HG02885 (cell line): ENCODE data around the gene CCDC127.

Experiments used
- ATAC-seq: cut with Tn5 transposase; IDR thresholded peaks from one replicate; pipeline ENCODE4 v1.9.1; 2021; ENCODE audit warnings: mild to moderate bottlenecking; ENCODE audit not compliant: unreplicated experiment, poor library complexity

Gene CCDC127

DNA sequence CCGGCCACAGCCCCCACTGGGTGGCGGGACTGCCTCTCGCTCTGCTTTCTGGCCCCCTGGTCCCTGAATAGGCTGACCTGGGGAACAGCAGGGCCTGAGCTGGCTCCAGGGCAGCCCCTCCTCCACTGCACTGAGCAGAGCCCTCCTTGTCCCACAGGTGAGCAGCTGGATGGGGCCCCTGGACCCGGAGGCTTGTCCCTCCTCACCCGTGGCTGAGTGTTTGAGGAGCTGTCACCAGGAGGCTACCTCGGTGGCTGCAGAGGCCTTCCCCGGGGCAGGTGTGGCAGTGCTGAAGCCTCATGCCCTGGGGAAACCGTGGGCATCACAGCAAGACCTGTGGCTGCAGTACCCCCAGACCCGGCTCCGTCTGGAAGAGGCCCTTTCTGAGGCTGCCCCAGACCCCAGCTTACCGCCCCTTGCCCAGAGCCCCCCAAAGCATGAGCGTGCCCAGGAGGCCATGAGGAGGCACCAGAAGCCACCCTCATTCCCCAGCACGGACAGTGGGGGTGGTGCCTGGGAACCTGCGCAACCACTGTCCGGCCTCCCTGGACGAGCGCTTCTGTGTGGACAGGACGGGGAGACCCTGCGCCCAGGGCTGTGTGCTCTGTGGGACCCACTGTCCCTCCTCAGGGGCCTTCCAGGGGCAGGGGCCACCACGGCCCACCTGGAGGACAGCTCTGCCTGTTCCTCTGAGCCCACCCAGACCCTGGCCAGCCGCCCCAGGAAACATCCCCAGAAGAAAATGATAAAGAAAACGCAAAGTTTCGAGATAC, 55.2 kb downstream of the CCDC127 start:
- no peak for ATAC-seq

DNA sequence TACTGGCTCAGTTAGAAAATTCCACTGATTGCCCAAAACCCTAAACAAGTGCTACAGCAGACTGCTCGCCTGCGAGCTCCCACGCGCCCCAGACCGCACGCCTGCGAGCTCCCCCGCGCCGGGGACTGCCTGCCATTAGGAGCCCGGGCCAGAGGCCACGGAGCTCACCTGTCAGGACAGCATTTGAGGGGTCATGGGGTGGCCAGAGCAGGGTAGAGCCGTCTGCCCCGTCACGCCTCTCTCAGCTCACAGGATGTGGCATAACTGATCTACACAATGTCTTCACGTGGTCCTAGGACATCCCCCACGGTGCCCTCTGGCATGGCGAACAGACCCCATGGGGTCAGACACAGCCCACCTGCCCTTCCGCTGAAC, 55.8 kb downstream of the CCDC127 start:
- no peak for ATAC-seq

DNA sequence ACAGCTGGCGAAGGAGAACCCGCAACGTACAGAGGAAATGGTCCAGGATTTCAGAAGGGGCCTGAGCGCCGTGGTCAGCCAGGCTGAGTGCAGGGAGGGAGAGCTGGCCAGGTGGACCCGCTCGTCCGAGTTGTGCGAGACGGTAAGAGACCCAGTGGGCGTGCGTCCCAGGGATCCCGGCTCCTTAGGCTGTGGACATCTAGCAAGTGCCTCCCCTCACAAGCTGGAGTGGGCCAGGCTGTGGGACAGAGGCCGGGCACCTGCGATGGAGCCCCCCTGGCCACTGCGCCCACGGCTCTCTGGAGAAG, 56.2 kb downstream of the CCDC127 start:
- no peak for ATAC-seq

DNA sequence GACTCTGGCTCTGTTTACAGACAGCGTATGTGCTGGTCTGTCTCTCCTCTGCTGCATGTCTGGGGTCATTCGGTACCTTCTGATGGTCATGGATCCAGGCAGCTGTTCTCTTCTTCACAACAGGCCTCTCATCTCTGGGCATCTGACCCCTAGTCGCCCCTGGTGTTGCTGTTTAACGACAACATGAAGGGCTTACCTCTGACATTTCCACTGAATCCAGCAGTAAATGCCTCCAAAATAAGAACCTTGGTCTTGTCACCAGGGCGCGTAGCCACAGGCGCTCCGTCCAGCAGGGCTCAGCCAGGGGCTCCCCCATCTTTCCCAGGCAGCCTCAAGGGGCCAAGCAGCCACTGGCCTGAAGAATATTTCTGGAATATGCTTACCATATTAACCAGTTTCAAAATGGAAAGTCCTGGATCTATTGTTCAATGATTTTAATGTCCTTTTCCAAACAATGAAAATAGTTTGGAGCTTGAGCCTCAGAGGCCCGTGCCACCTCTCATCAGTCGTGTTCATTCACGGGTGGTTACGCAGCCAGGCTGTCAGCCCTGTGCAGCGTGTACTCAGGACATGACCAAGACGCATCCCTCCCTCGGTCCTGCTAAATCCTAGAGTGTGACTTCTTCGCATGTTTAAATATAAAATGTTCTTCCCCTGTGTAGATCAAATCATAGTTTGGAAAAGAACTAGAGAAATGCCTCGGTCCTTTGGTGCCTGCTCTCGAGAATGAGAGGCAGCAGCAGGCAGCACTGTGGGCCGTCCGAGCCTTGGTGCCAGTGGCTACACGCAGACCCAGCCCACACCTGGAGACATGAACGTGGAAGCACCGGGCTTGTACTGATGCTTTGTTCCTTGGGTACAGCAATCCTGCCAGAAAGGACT, 56.8 kb downstream of the CCDC127 start:
- no peak for ATAC-seq

DNA sequence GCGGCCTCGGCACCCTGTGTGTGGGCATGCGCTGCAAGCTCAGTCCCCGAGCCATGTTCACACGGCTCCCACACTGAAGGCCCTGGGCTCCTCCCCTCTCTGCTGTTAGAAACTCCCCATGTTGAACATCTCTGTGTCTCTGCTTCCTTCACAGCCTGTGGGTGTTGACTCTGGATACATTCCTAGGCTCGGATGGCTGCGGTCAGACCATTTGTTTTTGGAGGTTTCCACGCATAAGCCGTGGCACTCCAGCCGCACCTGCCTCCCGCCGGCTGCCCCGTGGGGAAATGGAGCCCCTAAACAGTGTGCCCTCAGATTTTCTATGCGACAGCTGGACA, 57.8 kb downstream of the CCDC127 start:
- no peak for ATAC-seq

DNA sequence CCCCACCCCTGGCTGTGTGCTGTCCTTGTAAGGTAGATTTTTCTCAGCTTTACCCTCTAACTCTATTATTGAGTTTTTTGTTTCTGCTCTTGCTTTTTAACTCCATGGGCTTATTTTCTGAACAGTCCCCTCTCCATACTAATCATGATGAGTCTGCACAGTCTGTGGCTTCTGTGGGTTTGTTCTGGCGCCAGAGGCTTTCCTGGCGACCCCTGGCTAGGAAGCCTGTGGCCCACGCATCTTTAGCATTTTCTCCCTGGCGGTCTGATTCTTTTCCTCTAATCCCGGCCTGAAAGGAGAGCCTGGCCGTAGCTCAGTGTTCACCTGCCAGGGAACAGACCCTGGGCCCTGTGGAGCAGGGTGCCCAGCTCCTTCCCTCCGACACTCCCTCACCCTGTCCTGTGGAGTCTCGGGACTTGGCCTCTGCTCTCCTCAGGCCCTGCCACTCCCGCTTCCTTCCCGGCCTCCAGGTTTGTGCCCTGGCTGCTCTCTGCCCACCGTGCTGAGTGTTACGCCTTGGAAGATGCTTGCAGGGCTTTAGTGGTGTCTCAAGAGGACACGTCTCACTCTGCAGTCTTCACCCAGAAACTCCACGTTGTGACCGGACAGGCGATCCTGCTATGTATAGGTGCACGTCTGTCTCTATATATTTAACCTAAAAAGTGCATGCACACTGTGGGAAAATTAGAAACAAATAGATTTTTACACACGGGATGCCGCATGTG, 58.3 kb downstream of the CCDC127 start:
- ATAC-seq: no peak

DNA sequence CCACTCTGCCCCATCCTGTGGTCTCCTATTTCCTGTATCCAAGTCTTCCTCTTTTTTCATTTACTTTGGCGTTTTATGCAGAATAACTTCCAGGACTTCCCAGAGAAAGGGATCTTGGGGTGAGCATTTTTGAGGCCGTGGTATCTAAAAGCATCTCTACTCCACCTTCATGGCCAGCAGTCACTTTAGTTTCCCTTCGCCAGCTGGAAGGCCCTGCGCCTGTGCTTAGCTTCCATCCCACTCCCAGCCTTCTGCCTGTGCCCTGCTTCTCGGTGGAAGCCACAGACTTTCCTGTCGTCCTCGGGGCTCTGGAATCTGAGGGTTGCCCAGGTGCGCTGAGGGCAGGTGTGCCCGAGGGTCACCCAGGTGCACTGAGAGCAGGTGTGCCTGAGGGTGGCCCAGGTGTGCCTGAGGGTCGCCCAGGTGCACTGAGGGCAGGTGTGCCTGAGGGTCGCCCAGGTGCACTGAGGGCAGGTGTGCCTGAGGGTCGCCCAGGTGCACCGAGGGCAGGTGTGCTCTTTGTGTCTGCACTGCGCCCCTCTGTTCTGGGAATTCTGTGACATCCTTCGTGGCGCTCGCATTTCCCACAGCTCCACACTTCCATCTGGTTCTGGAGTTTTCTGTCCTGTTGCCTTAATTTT, 59.0 kb downstream of the CCDC127 start:
- ATAC-seq: no peak

DNA sequence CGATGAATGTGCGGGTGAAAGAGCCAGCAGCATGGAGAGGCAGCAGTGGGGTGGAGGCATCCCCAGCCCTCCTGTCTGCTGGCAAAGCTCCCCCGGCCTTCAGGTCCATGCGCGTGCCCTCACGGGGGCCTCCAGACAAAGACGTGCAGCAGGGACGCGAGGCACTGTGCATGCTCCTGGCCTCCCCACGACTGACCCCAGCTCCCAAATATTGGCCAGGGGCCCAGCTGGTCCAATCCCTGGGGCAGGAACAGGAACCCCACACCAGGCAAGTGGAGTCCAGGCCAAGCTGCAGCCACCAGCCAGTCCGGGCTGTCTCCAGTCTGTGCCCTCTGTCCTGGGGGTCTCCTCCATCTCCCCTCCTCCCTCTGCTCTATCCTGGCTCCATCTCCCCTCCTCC, 60.2 kb downstream of the CCDC127 start:
- ATAC-seq: no peak

DNA sequence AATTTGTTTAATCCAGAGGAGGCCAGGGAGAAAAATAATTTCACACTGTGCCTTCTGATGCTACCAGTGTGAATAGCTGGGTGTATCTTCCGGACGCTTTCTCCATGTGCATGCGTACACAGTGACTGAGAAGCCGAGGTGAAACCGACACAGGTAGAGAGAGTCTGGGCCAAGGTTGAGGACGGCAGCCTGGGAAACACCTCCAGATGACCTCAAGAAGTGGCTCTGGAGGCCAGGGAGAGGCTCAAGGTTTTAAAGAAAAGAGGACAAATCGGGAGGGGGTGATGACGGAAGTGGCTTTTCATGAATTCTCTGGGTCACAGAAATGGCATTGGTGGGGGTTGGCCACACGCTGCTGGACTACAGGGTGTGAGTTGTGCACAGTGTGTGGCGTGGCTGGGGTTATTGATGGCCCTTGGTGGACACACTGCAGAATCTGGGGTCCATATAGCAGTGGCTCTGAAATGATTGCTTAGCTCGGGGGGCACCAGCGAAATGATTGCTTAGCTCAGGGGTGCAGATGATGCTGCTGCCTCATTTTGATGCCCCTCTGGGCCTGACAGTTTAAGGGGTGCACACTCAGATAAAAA, 60.7 kb downstream of the CCDC127 start:
- ATAC-seq: no peak

DNA sequence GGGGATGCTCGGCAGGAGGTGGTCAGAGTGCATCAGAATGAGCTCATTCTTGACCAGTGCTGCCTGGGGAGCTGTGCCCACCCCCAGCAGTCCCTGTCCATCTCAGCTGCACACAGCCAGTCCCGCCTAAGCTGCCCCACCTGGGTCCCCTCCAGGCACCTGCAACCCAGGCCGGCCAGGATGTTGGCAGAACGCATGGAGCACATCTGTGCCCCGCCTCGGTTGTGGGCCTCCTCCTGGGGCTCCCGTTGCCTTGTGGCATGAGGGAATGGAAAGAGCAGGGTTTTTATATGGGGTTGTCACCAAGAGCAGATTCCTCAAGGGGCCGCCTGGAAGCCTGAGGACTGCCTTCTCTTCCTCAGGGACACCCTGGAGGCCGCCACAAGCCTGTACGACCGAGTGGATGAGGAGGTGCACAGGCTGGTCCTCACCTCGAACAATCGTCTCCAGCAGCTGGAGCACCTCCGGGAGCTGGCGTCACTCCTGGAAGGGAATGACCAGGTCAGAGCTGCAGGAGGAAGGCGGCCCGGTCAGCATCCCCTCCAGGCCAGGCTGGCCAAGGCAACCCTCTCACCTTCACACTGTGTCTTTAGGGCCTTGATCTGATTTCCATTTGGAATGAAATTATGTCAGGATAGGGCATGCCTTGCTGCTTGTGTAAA, 61.4 kb downstream of the CCDC127 start:
- ATAC-seq: no peak

DNA sequence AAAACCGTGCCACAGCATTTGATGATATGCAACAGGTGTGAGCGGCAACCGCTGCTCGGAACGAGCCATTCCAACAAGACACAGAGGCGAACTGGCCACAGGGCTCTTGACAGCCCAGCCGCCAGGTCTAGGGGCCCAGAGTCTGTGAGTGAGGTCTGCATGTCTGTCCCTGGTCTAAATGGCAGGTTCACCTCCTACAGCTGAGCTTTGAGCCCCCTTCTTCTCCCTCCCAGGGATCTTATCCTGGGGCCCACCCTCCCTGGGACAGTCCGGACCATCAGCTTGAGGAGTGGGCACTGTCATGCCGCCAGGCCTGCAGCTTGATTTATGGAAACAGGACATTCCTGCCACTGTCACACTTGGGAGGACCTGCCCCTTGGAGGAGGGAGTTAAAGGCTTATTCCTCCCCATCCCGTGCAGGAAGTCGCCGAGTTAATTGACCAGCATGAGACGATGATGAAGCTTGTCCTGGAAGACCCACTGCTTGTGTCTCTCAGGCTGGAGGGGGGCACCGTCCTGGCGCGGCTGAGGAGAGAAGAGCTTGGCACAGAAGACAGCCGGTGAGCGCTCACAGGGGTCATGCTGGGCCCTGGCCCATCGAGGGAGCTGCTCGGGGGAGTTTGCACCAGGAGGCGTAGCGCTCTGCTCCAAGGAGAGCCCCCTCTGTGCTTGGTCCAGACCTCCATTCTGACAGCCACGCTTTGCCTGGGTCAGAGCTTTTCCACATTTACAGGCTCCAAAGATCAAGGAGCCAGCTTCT, 62.1 kb downstream of the CCDC127 start:
- no peak for ATAC-seq

DNA sequence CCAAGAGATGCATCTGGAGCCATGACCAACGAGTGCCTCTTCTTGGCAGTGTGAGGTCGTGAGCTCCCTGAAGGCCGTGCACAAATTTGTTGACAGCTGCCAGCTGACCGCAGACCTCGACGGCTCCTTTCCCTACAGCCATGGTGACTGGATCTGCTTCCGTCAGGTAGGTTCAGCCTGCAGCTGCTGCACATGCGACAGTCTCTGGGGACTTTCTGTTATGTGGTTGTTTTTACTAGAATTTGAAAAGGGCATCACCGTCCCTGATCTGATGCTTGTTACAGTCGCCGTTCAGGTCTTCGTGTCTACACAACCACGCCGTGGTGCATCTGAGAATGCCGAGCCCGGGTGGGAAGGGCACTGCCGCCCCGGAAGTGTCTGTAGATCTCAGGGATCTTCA, 63.1 kb downstream of the CCDC127 start:
- ATAC-seq: no peak

DNA sequence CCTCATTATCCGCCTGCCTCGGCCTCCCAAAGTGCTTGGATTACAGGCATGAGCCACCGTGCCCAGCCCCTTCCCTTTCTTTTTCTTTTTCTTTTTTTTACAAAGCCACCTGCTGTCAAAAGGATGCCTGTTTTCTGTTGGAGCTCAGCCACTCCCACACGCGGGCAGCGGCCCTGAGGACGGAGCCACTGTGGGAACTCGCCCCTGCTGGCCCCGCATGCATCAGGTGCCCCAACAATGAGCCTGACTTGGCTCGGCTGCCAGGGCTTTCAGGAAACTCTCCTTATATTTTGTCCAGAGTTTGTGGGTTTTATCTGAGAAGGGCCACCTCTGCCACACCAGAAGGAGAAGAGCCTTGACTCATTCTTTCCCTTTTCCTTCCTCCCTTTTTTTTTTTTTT, 63.7 kb downstream of the CCDC127 start:
- no peak for ATAC-seq

DNA sequence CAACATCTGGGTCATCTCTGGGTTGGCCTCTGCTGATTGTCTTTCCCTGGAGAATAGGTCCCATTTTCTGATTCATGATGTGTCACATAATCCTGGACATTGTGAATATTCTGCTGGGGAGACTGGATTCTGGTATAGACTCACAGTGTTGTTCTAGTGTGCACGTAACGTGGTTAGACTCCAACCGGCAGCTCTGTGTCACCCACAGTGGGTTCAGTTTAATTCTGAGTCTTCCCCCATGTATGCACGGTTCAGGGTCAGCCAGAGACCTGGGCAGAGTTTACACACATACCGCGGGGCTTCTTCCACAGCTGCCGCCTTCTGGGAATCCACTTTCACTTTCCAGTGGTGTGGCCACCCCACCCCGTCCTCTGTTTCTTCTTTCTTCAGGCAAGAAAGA, 64.7 kb downstream of the CCDC127 start:
- no peak for ATAC-seq

DNA sequence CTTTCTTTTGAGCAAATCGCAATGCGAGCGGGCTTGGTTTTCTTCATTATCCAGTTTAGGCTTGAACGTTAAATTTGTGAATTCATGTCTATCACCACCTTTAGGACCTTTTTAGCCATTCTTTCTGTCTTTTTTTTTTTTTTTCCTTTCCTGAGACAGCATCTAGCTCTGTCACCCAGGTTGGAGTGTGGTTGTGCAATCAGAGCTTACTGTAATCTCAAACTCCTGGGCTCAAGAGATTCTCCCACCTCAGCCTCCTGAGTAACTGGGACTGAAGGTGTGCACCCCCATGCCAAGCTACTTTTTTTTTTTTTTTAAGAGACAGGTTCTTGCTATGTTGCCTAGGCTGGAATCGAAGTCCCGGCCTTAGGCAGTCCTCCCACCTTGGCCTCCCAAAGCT, 65.9 kb downstream of the CCDC127 start:
- no peak for ATAC-seq

DNA sequence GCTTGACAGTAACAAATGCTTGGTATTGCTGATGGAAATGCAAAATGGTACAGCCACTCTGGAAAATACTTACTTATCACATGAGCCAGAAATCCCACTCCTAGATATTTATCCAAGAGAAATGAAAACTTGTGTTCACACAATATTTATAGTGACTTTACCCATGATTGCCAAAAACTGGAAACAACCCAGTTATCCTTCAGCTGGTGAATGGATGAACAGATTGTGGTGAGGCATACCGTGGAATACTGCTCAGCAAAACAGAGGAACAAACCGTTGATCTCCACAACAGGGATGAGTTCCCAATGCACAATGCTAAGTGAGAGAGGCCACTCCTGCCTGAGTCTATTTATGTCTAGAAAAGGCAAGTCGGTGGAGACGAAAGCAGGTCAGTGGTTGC, 67.2 kb downstream of the CCDC127 start:
- ATAC-seq: no peak

DNA sequence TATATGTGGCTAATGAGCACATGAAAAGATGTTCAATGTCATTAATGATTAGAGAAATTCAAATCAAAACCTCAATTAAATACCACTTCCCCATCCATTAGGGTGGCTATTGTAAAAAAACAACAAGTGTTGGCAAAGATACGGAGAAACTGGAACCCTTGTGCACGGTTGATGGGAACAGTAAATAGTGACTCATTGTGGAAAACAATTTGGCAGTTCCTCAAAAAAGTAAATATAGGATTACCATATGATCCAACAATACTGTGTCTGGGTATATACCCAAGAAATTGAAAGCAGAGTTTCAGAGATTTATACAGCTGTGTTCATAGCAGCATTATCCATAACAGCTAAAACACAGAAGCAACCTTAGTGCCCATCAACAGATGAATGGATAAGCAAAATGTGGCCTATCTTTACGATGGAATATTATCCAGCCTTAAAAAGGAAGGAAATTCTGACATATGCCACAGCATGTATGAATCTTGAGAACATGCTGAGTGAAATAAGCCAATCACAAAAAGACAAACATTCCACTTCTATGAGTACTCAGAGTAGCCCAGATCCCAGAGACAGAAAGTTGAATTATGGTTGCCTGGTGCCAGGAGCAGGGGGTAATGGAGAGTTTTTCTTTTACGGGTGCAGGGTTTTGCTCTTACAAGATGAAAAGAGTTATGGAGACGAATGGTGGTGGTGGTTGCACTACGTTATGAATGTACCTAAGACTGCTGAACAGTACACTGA, 68.0 kb downstream of the CCDC127 start:
- ATAC-seq: no peak

DNA sequence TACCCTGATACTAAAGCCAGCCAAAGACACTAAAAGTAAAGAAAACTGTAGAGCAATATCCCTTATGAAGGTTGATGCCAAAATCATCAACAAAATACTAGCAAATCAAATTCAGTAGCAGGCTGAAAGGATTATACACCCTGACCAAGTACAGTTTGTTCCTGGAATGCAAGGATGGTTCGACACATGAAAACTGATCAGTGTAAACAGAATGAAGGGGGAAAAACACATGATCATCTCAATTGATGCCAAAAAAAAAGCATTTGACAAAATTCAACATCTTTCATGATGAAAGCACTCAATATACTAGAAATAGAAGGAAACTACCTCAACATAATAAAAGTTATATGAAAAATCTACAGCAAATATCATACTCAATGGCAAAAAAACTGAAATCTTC, 70.2 kb downstream of the CCDC127 start:
- ATAC-seq: no peak
